NCI-H510A (cell line): ENCODE measurements around the gene SMIM38.

Experiments
- DNase-seq: peaks from one replicate; lab custom pipeline; 2025; lab: John Stamatoyannopoulos, UW

Gene SMIM38

GRCh38 chr11:69203381-69203780 lies 47.6 kb downstream of the SMIM38 start:
- DNase-seq = no peak

- DNase-seq = no peak
Measured at GRCh38 chr11:69203901-69204245, 48.1 kb downstream of the SMIM38 start.

GRCh38 chr11:69204246-69204940 lies 48.7 kb downstream of the SMIM38 start:
- no peak for DNase-seq

DNA sequence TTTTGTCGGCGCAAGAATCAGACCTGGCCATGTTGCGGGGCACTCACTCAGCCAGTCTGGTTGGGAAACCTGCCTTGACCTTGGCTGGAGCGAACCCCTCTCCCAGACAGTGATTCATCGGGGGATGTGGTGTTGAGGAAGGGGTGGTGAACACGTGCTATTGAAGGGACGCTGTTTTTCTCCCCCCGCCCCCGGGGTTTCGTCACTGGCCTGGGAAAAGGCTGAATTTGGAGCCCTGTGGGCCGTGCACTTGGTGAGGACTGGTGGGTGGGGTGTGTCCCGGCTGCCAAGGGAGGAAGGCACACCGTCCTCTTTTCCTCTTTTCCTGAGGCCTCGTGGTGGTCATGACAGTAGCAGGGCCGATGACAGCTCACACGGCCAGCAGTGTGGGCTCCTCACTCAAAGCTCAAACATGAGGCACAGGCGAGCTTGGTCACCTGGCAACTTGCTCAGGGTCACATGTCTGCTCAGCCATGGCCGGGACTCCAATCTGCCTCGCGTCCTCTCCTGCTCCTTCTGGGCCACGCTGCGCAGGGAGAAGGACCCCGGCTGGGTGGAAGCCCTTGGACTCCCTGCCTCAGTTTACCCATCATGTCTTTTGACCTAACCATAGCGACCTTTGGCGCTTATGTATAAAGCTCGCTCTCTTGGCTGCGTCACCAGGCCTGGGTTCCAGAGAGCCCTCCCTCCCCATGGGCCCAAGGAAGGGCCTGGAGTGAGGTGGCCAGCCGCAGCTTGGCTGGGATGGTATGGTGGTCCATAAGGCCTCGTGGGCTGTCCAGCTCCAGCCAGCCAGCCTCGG lies 49.4 kb downstream of the SMIM38 start:
- DNase-seq = no peak
